Vagina (tissue), 2 donors: Measurements from ENCODE around the gene GALNT15. TPM values are rescaled to one million over a fixed set of nuclear protein-coding genes. Genes with fewer than 3 reads are reported as not detected.

Experiments
- DNase-seq, 2 donors: peaks; one replicate each; pipeline ENCODE4 v3.0.0-alpha.2; 2017; ENCODE audit errors: extremely low spot score in 2 of 2
- H3K27ac ChIP-seq: fragments of 200-600 bp; sonication (generic); one replicate; pipeline ENCODE4 v1.5.1; 2019
- H3K27me3 ChIP-seq: fragments of 200-600 bp; sonication (generic); one replicate; pipeline ENCODE4 v1.5.1; 2019
- H3K36me3 ChIP-seq, 2 donors: fragments of 200-600 bp; sonication (generic); one replicate each; pipeline ENCODE4 v1.5.1; 2017 to 2019
- H3K4me1 ChIP-seq: fragments of 200-600 bp; sonication (generic); one replicate; pipeline ENCODE4 v1.5.1; 2019
- H3K4me3 ChIP-seq, 2 donors: fragments of 200-600 bp; sonication (generic); 1 replicate in 1 of 2; 2 replicates in 1 of 2; pipeline ENCODE4 v1.5.1; 2016 to 2019
- H3K9me3 ChIP-seq: fragments of 200-600 bp; sonication (generic); one replicate; pipeline ENCODE4 v1.5.1; 2019
- CTCF ChIP-seq, 3 experiments: fragments of 450-650 bp in 2 of 3; fragments of 200-600 bp in 1 of 3; sonication (generic) in 1 of 3; IDR thresholded peaks; one replicate each; pipeline ENCODE4 v1.5.1; 2017 to 2019; ENCODE audit warnings: antibody characterized with exemption in 3 of 3, mild to moderate bottlenecking in 2 of 3, moderate library complexity in 2 of 3
- POLR2A ChIP-seq, 2 donors: fragments of 450-650 bp; IDR thresholded peaks; one replicate each; pipeline ENCODE4 v1.6.1; 2017; ENCODE audit warnings: antibody characterized with exemption in 2 of 2, mild to moderate bottlenecking in 2 of 2, moderate library complexity in 2 of 2
- POLR2AphosphoS5 ChIP-seq, 2 donors: sonication (generic); formaldehyde crosslinking; IDR thresholded peaks; one replicate each; pipeline ENCODE4 v1.9.0; 2017; ENCODE audit warnings: antibody characterized with exemption in 2 of 2, mild to moderate bottlenecking in 2 of 2, low read depth in 1 of 2; ENCODE audit not compliant: insufficient read depth in 1 of 2
- intact Hi-C: fragments of 100-400 bp; cut with DNase I; formaldehyde crosslinking; loops from one replicate; pipeline ENCODE4 v1.15.1; 2023
- total RNA-seq: library from RNA; depleted of rRNA; stranded (reverse); fragments of >200 nt; gene quantifications from one replicate; pipeline ENCODE4 v1.2.3, GENCODE V29; 2016

Gene GALNT15
- total RNA-seq, 1 donor from 2014 or later: 225 TPM

DNA sequence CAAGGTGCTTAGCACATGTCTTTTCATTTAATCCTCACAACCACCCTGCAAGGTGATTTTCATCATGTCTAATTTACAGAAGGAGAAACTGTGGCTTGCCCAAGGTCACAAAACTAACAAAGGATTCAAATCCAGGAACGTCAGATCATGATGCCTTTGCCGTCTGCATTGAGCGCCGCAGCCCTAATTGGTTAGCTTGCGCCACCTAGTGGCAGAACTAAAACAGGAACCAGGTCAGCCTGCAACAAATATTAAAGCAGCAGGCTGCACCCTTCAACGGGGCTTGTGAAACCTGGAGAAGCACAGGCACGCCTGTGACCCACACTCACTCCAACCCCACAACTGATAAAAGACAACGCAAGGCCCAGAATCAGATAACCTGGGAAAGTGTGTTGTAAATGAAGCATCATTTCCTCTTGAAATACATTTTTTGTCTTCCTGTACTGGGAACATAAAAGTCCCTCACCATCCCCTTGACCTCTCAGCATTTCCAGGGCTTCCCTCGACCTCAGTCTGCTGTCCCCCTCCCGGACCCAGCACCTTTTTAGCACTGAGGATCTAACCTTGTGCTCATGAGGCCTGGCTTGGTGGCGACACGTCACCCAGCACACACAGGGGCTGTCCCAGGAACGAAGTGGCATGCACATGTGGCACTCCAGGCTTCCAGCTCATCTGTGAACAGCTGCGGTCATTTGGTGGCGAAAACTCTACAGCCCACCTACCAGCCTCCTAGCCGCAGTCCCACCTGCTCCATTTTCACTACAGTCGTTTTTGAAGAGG, 73.0 kb downstream of the GALNT15 start:
- Histone ChIP-seq H3K36me3 (no peaks in the 10 kb centered on the region), H3K4me3 (no peak overlapping the region), H3K27me3 (no peaks in the 10 kb centered on the region), H3K9me3 (no peaks in the 10 kb centered on the region), H3K4me1 (peaks cover 7% of the 10 kb centered on the region), H3K27ac (no peak overlapping the region)
- no peak for DNase-seq
- intact Hi-C loops: loop anchor here (5.0 to 10.0 kb wide), 3 partner anchors 70 to 433 kb away; no protein-coding TSS in a partner anchor
- peak in 1 of 2 donors; percentile 33 for TF ChIP-seq POLR2AphosphoS5 (IDR thresholded peaks at IDR 0.05; ENCODE audit: insufficient read depth in 1 of 2, low read depth in 1 of 2)
- peak; percentile 85 to 95 (median 85) for TF ChIP-seq CTCF (IDR thresholded peaks at IDR 0.05)
- no peak for TF ChIP-seq POLR2A (IDR thresholded peaks at IDR 0.05)

DNA sequence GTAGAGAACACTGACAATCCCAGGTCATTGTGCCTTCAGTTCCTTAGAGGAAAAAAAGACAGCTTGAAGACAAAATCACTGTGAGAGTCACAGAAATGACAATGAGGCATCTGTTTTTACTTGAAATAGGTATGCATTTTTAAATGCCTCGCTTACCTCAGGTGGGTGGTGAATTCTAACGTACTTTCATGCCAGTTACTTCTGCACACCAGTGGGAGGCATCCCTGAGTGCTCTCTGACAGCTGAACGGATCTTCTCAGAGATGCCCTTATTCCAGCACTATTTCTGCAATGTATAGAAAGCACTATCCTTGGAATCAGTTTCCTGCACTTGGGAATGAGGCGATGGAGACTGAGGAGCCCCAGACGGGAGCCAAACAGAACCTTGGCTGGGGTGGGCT, 74.1 kb downstream of the GALNT15 start:
- no peak overlapping the region for H3K27ac ChIP-seq
- H3K4me1 ChIP-seq: peaks cover 7% of the 10 kb centered on the region
- intact Hi-C loops: loop anchor here (5.0 to 10.0 kb wide), 3 partner anchors 71 to 434 kb away; no protein-coding TSS in a partner anchor
- H3K9me3 ChIP-seq: no peaks in the 10 kb centered on the region
- H3K27me3 ChIP-seq: no peaks in the 10 kb centered on the region
- no peaks in the 10 kb centered on the region for H3K36me3 ChIP-seq
- DNase-seq: no peak
- TF ChIP-seq POLR2A (IDR thresholded peaks at IDR 0.05): no peak
- TF ChIP-seq CTCF (IDR thresholded peaks at IDR 0.05): no peak
- no peak for TF ChIP-seq POLR2AphosphoS5 (IDR thresholded peaks at IDR 0.05; ENCODE audit: insufficient read depth in 1 of 2, low read depth in 1 of 2)
- H3K4me3 ChIP-seq: no peak overlapping the region

DNA sequence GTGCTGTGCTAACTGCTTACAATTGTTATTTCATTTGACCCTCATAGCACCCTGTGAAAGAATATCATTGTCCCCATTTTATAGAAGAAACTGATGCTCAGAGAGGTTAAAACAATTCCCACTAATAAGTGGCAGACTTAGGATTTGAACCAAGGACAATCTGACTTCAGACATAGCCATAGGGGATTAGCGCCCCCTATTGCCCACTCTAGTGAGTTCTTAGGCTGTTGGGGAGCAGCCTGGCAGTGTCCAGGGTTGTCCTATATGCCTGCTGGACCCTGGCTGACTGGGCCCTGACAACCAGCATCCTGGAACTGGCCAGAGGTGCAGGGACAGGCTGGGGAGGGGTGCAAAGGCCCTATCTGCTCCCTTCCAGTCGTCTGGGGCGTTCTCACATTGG, 74.9 kb downstream of the GALNT15 start:
- intact Hi-C loops: loop anchor here (5.0 to 10.0 kb wide), 3 partner anchors 72 to 435 kb away; no protein-coding TSS in a partner anchor
- Histone ChIP-seq H3K4me1 (peaks cover 7% of the 10 kb centered on the region), H3K27ac (no peak overlapping the region), H3K27me3 (no peaks in the 10 kb centered on the region), H3K36me3 (no peaks in the 10 kb centered on the region), H3K4me3 (no peak overlapping the region), H3K9me3 (no peaks in the 10 kb centered on the region)
- DNase-seq: no peak
- TF ChIP-seq CTCF (IDR thresholded peaks at IDR 0.05): no peak
- TF ChIP-seq POLR2AphosphoS5 (IDR thresholded peaks at IDR 0.05; ENCODE audit: insufficient read depth in 1 of 2, low read depth in 1 of 2): no peak

GRCh38 chr3:16249886-16250285, 75.4 kb downstream of the GALNT15 start:
- H3K27ac ChIP-seq: no peak overlapping the region
- peaks cover 7% of the 10 kb centered on the region for H3K4me1 ChIP-seq
- no peak overlapping the region for H3K4me3 ChIP-seq
- no peak for DNase-seq
- H3K27me3 ChIP-seq: no peaks in the 10 kb centered on the region
- H3K9me3 ChIP-seq: no peaks in the 10 kb centered on the region
- no peak for TF ChIP-seq POLR2AphosphoS5 (IDR thresholded peaks at IDR 0.05; ENCODE audit: insufficient read depth in 1 of 2, low read depth in 1 of 2)
- TF ChIP-seq CTCF (IDR thresholded peaks at IDR 0.05): no peak
- TF ChIP-seq POLR2A (IDR thresholded peaks at IDR 0.05): no peak
- no peaks in the 10 kb centered on the region for H3K36me3 ChIP-seq
- intact Hi-C loops: loop anchor here (5.0 to 10.0 kb wide), 3 partner anchors 73 to 435 kb away; no protein-coding TSS in a partner anchor
